Measurements from ENCODE around the gene PHGDH. TPM values are rescaled to one million over a fixed set of nuclear protein-coding genes. Genes with fewer than 3 reads are reported as not detected.

PHGDH gene
- total RNA-seq, 3 donors from 2014 or later (not counting 1 experiment from before 2014, with no cell fraction given), result 1.1 to 6.6 (median 5.8) TPM

DNA sequence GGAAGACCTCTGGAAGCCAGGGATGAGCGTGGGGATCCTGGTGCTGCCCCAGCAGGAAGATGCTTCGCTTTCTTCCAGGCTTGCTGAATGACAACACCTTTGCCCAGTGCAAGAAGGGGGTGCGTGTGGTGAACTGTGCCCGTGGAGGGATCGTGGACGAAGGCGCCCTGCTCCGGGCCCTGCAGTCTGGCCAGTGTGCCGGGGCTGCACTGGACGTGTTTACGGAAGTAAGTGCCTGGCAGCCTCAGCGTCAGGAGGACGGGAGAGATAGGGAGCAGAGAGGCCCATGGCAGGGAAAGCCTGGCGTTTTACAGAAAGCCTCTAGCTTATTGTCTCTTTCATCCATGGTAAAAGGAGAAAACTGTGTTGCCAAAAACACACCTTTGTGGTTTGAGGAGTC lies 23.5 kb downstream of the PHGDH start:
- Histone ChIP-seq H3K4me3 (ENCODE audit: low read length) (no peak overlapping the region), H3K27ac (ENCODE audit: low read length) (no peak overlapping the region), H3K4me1 (ENCODE audit: control insufficient read depth, insufficient read depth, low read length) (no peaks in the 10 kb centered on the region), H3K27me3 (ENCODE audit: control insufficient read depth, insufficient read depth, low read length) (no peaks in the 10 kb centered on the region), H3K9me3 (ENCODE audit: control insufficient read depth, insufficient read depth, low read length) (no peaks in the 10 kb centered on the region), H3K36me3 (ENCODE audit: control insufficient read depth, insufficient read depth, low read length) (no peaks in the 10 kb centered on the region)
- Mint-ChIP-seq H3K36me3 (no peaks in the 10 kb centered on the region), H3K27ac (no peak overlapping the region), H3K27me3 (ENCODE audit: low read depth in 2 of 2) (no peaks in the 10 kb centered on the region), H3K4me3 (no peak overlapping the region), H3K9me3 (no peaks in the 10 kb centered on the region), H3K4me1 (no peaks in the 10 kb centered on the region)
- TF ChIP-seq, protein P1, sequence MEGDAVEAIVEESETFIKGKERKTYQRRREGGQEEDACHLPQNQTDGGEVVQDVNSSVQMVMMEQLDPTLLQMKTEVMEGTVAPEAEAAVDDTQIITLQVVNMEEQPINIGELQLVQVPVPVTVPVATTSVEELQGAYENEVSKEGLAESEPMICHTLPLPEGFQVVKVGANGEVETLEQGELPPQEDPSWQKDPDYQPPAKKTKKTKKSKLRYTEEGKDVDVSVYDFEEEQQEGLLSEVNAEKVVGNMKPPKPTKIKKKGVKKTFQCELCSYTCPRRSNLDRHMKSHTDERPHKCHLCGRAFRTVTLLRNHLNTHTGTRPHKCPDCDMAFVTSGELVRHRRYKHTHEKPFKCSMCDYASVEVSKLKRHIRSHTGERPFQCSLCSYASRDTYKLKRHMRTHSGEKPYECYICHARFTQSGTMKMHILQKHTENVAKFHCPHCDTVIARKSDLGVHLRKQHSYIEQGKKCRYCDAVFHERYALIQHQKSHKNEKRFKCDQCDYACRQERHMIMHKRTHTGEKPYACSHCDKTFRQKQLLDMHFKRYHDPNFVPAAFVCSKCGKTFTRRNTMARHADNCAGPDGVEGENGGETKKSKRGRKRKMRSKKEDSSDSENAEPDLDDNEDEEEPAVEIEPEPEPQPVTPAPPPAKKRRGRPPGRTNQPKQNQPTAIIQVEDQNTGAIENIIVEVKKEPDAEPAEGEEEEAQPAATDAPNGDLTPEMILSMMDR (IDR thresholded peaks at IDR 0.05), result no peak
- 95% methylated on average over 14 of the region's 14 CpGs for WGBS (ENCODE audit: insufficient coverage)
- ATAC-seq (no peak), DNase-seq (no peak)
- intact Hi-C loops (cut with micrococcal nuclease), result no loop called here

DNA sequence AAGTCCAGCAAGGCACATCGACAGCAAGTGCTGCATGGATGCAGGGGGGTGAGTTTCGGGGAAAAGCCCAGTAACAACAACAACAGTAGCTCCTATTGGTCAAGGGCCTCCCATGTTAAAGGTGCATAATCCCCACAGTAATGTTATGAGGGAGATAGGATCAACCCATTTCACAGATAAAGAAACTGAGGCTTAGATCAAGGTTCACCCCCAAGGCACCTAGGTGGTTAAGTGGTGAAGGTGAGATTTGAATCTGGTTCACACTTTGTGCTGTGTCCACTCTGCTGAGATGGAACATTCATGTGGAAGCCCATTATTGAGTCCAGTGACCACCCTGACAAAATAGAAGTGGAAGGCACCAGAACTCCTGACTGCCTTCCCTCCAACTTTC lies 24.9 kb downstream of the PHGDH start:
- Mint-ChIP-seq H3K27me3 (ENCODE audit: low read depth in 2 of 2) (no peaks in the 10 kb centered on the region), H3K4me1 (no peaks in the 10 kb centered on the region), H3K36me3 (no peaks in the 10 kb centered on the region), H3K27ac (no peak overlapping the region), H3K9me3 (no peaks in the 10 kb centered on the region), H3K4me3 (no peak overlapping the region)
- Histone ChIP-seq H3K4me3 (ENCODE audit: low read length) (no peak overlapping the region), H3K36me3 (ENCODE audit: control insufficient read depth, insufficient read depth, low read length) (no peaks in the 10 kb centered on the region), H3K4me1 (ENCODE audit: control insufficient read depth, insufficient read depth, low read length) (no peaks in the 10 kb centered on the region), H3K27ac (ENCODE audit: low read length) (no peak overlapping the region), H3K27me3 (ENCODE audit: control insufficient read depth, insufficient read depth, low read length) (no peaks in the 10 kb centered on the region), H3K9me3 (ENCODE audit: control insufficient read depth, insufficient read depth, low read length) (no peaks in the 10 kb centered on the region)
- intact Hi-C loops (cut with micrococcal nuclease), result no loop called here
- TF ChIP-seq, protein P1 (IDR thresholded peaks at IDR 0.05), result no peak
- WGBS (ENCODE audit: insufficient coverage), result 92% methylated on average over 2 of the region's 2 CpGs
- no peak for DNase-seq
- no peak for ATAC-seq

DNA sequence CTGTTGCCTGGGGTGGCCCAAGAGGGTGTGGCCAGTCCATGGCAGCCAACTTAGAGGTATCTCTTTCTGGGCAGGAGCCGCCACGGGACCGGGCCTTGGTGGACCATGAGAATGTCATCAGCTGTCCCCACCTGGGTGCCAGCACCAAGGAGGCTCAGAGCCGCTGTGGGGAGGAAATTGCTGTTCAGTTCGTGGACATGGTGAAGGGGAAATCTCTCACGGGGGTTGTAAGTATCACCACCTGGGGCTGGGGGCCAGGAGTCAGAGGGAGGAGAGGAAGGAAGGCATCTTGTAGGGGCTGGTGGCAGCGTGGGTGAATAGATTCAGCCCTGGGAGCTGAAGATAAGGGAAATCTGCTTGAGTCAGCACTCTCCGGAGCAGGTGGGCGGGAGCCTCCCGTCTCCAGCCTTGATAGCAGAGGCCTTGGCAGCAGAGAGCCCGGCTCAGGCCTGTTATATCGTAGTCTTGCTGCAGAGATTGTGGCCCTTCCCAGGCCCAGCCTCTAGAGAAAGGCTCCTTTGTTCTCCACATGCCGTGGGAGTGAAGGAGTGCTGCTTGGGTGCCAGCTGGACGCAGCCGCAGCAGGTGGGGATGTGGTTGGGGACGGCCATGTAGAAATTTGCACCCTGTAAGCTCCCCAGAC lies 25.4 kb downstream of the PHGDH start:
- no peaks in the 10 kb centered on the region for H3K36me3 ChIP-seq (ENCODE audit: control insufficient read depth, insufficient read depth, low read length)
- H3K4me1 ChIP-seq (ENCODE audit: control insufficient read depth, insufficient read depth, low read length), result no peaks in the 10 kb centered on the region
- no peaks in the 10 kb centered on the region for H3K9me3 ChIP-seq (ENCODE audit: control insufficient read depth, insufficient read depth, low read length)
- Mint-ChIP-seq H3K4me1 (no peaks in the 10 kb centered on the region), H3K27me3 (ENCODE audit: low read depth in 2 of 2) (no peaks in the 10 kb centered on the region), H3K9me3 (no peaks in the 10 kb centered on the region), H3K36me3 (no peaks in the 10 kb centered on the region), H3K27ac (no peak overlapping the region), H3K4me3 (no peak overlapping the region)
- TF ChIP-seq, protein P1 (IDR thresholded peaks at IDR 0.05), result no peak
- ATAC-seq (no peak), DNase-seq (no peak)
- 72% methylated on average over 15 of the region's 16 CpGs for WGBS (ENCODE audit: insufficient coverage)
- intact Hi-C loops (cut with micrococcal nuclease), result no loop called here
- H3K27ac ChIP-seq (ENCODE audit: low read length), result no peak overlapping the region
- H3K4me3 ChIP-seq (ENCODE audit: low read length), result no peak overlapping the region
- H3K27me3 ChIP-seq (ENCODE audit: control insufficient read depth, insufficient read depth, low read length), result no peaks in the 10 kb centered on the region

DNA sequence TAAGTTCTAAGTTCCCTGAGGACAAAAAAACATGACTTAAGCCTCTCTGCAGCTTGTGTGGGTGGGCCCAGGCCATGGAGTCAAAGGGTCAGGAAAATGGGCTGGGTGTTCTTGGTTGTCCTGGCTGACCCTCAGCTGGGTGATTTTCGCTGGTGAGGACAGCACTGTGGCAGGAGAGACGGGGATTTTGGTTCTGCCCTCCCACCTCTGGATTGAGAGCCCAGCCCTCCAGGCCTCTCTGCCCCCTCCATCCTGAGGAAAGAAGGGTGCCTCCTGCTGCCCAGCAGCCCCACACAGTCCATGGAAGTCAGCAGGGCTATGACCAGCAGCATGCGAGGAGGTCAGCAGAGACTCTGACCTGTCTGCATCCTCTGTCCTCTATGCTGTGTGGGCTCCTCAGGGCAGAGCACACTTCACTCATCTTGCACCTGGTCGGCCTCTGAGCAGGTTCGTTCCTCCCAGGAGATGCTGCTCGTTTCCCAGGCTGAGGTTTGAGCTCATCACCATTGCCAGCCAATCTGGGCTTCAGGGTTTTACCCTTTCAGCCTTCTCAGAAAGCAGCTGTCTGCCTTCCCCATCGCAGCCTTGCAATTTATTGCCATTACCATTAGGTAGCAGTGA lies 26.5 kb downstream of the PHGDH start:
- Mint-ChIP-seq H3K36me3 (no peaks in the 10 kb centered on the region), H3K27me3 (ENCODE audit: low read depth in 2 of 2) (no peaks in the 10 kb centered on the region), H3K4me3 (no peak overlapping the region), H3K27ac (no peak overlapping the region), H3K4me1 (no peaks in the 10 kb centered on the region), H3K9me3 (no peaks in the 10 kb centered on the region)
- no peak for DNase-seq
- WGBS (ENCODE audit: insufficient coverage), result 86% methylated on average over 7 of the region's 7 CpGs
- no peaks in the 10 kb centered on the region for H3K36me3 ChIP-seq (ENCODE audit: control insufficient read depth, insufficient read depth, low read length)
- H3K4me1 ChIP-seq (ENCODE audit: control insufficient read depth, insufficient read depth, low read length), result no peaks in the 10 kb centered on the region
- peak in 1 of 3 donors; percentile 16 for ATAC-seq
- H3K27me3 ChIP-seq (ENCODE audit: control insufficient read depth, insufficient read depth, low read length), result no peaks in the 10 kb centered on the region
- H3K4me3 ChIP-seq (ENCODE audit: low read length), result no peak overlapping the region
- intact Hi-C loops (cut with micrococcal nuclease), result no loop called here
- no peaks in the 10 kb centered on the region for H3K9me3 ChIP-seq (ENCODE audit: control insufficient read depth, insufficient read depth, low read length)
- TF ChIP-seq, protein P1 (IDR thresholded peaks at IDR 0.05), result no peak
- H3K27ac ChIP-seq (ENCODE audit: low read length), result no peak overlapping the region
